C4-2B (cell line): ENCODE data around the gene MUC15.

ENCODE experiments used
- H3K27ac ChIP-seq: fragments of 450-650 bp; 2 replicates; pipeline ENCODE4 v1.5.1; 2017
- ZFX ChIP-seq: fragments of 450-650 bp; IDR thresholded peaks from 2 replicates; pipeline ENCODE4 v1.6.1; 2017
- TF ChIP-seq, protein P1 (sequence below): fragments of 450-650 bp; conservative IDR thresholded peaks from 2 replicates; pipeline ENCODE4 v1.5.1; 2017; ENCODE audit warnings: mild to moderate bottlenecking

MUC15 gene

DNA sequence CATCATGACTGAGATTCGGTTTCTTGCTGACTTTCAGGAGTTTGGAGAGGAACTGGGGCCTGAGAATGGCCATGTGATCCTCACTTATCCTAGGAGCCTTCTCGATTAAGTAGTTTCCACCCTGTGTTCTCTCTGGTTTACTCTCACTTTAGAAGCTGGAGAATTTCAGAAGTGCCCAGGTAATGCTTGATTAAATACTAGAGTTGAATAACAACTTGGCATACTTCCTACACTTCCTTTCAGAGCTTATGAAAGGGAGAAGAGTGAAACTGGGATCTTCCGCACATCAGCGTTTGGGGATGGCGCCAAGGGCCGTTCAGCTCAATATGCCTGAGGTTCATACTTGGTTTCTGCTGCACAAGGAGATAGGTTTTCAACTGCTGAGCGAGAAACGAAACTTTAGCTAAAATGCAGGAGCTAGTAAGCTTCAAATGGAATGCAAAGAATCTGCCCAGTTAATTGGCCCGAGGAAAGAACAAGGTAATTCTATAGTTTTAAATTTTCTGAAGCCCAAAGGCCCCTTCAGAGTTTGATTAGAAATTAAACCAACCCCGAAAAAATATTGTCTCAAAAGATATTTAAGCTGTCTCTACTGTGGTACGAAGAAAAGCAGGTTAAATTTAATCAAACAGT lies 823 bp upstream of the MUC15 start:
- TF ChIP-seq ZFX, result no peak
- TF ChIP-seq, protein P1, sequence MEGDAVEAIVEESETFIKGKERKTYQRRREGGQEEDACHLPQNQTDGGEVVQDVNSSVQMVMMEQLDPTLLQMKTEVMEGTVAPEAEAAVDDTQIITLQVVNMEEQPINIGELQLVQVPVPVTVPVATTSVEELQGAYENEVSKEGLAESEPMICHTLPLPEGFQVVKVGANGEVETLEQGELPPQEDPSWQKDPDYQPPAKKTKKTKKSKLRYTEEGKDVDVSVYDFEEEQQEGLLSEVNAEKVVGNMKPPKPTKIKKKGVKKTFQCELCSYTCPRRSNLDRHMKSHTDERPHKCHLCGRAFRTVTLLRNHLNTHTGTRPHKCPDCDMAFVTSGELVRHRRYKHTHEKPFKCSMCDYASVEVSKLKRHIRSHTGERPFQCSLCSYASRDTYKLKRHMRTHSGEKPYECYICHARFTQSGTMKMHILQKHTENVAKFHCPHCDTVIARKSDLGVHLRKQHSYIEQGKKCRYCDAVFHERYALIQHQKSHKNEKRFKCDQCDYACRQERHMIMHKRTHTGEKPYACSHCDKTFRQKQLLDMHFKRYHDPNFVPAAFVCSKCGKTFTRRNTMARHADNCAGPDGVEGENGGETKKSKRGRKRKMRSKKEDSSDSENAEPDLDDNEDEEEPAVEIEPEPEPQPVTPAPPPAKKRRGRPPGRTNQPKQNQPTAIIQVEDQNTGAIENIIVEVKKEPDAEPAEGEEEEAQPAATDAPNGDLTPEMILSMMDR, result no peak
- no peak overlapping the region for H3K27ac ChIP-seq

DNA sequence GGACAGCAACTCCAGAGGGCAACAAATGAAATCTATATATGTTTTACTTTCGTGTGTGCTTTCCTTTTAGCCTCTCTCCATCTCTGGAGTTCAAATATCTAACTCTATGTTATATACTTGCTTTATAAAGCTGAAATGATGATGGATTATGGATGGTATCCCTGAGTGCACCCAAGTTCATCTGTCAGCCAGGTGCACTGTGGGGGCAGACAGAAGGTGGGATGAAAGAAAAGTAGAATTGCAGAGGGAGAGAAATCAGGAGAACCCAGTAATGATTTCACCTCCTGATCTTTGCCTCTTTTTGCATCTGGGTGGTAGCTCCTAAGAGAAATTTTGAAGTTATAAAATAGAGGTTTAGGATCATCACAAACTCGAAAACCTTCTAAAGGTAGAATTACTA lies 2.4 kb downstream of the MUC15 start:
- TF ChIP-seq, protein P1, result no peak
- TF ChIP-seq ZFX, result no peak
- no peak overlapping the region for H3K27ac ChIP-seq

DNA sequence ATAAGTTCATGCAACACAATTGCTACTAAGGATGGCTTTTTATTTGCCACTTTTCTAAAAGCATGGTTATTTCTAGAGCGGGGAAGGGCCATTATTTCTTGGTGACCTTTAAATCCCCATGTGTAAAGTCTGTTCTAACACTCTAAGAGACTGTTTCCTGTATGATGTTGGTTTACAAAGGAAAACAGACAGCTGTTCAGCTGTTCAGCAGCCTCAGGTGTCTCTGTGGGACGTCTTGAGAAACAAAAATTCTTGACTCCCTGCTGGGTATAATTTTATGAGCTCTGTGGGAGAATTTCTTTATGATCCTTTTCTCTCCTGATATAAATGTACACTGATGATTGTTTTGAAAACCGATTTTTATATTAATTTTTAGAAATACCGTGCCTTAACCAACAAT lies 13.9 kb downstream of the MUC15 start:
- TF ChIP-seq, protein P1, result no peak
- TF ChIP-seq ZFX, result no peak
- H3K27ac ChIP-seq, result no peak overlapping the region

DNA sequence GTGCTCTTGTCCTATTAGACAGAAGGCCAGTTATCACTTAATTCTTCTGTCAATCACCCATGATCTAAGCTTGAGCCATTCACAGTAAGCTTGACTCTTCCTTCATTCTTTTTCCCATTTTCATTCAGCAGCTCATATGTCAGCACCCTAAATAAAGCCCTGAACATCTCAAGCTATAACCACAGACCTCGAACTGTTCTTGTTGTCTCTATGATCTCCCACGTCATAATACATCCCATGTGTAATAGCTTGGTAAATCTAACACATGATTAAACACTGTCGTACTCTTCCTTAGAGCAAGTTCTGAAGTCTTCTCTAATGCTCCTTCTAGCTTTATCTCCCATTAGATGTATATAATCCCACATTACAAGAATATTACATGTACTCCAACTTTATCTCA lies 14.4 kb downstream of the MUC15 start:
- TF ChIP-seq, protein P1, result no peak
- no peak for TF ChIP-seq ZFX
- no peak overlapping the region for H3K27ac ChIP-seq

DNA sequence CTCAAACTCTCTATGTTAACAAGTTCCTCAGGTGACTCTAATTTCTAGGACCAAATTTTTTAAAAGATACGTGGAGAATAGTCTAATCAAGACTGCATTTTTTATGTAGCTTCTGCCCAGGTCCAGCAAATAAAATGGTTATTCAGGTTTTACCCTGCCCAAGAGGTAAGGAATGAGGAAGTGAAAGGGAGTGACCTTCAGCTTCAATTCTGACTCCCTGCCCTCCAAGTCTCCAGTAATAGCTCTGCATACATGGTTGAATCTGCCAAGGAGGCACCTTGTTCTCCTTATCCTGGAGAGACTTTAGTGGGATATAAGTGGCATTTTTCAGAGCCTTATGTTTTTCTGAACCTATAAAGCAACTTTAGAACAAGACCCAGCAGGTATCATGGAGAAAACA lies 15.5 kb downstream of the MUC15 start:
- no peak for TF ChIP-seq ZFX
- TF ChIP-seq, protein P1, result no peak
- no peak overlapping the region for H3K27ac ChIP-seq

DNA sequence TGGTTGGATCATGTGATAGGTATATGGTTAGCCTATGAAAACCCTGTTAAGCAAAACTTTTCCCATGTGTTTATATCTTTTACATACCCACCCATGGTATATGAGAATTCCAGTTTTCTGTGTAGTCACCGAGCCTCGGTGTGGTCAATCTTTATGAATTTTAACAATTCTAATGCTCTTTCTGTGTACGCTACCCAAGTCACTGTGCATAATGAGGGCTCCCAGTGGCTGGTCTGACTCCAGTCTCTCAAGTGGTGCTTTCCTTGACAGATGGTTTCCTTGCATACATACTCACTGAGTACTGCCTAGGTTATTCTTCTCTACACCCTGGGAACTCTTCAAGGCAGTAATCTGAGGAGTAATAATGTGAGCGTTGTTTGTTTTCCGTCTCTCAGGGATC lies 17.6 kb downstream of the MUC15 start:
- TF ChIP-seq ZFX, result no peak
- TF ChIP-seq, protein P1, result no peak
- no peak overlapping the region for H3K27ac ChIP-seq

DNA sequence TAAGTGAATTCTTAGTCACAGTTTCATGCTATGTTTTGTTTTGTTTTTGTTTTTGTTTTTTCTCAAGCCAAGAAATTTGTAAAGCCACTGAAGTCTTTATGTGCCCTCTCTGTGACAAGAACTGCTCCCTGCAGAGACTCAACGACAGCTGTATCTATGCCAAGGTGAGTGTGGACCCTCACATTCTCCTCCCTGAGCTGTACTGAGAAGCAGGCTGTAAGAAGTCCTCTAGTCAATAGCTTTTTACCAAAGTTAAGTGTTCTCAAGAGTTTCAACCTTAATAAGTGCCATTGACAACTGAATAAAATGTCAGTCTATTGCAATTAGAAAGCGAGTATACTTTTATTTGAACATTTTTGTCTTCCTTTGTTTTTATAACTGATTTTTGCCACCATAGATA lies 18.9 kb downstream of the MUC15 start:
- no peak for TF ChIP-seq ZFX
- TF ChIP-seq, protein P1, result no peak
- no peak overlapping the region for H3K27ac ChIP-seq
